GM12873 (cell line): ENCODE data around the gene HSBP1.

Experiments
- TF ChIP-seq, protein P1 (sequence below): IDR thresholded peaks from 2 replicates; pipeline ENCODE4 v1.5.1; 2012; ENCODE audit warnings: low read depth, mild to moderate bottlenecking, moderate library complexity, low read length, control low read depth; ENCODE audit not compliant: insufficient read depth; ENCODE audit errors: missing control alignments

HSBP1 gene

DNA sequence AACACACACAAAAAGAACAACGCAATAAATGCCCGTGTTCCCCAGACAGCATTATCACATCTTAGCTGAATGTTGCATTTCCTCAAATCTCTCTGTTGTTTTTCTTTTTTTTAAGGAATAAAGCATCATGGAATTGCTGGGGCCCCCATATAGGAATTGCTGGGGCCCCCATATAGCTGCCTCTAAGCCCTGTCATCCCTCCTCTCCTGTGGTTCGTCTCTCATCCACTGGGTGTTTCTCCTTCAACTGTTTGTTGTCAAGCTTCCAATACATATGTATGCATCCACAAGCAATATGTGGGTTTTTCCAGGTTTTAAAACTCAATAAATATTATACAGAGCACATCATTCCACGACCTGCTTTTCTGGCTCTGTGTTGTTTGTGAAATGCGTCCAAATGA, 43.2 kb downstream of the HSBP1 start:
- TF ChIP-seq, protein P1, sequence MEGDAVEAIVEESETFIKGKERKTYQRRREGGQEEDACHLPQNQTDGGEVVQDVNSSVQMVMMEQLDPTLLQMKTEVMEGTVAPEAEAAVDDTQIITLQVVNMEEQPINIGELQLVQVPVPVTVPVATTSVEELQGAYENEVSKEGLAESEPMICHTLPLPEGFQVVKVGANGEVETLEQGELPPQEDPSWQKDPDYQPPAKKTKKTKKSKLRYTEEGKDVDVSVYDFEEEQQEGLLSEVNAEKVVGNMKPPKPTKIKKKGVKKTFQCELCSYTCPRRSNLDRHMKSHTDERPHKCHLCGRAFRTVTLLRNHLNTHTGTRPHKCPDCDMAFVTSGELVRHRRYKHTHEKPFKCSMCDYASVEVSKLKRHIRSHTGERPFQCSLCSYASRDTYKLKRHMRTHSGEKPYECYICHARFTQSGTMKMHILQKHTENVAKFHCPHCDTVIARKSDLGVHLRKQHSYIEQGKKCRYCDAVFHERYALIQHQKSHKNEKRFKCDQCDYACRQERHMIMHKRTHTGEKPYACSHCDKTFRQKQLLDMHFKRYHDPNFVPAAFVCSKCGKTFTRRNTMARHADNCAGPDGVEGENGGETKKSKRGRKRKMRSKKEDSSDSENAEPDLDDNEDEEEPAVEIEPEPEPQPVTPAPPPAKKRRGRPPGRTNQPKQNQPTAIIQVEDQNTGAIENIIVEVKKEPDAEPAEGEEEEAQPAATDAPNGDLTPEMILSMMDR = no peak

DNA sequence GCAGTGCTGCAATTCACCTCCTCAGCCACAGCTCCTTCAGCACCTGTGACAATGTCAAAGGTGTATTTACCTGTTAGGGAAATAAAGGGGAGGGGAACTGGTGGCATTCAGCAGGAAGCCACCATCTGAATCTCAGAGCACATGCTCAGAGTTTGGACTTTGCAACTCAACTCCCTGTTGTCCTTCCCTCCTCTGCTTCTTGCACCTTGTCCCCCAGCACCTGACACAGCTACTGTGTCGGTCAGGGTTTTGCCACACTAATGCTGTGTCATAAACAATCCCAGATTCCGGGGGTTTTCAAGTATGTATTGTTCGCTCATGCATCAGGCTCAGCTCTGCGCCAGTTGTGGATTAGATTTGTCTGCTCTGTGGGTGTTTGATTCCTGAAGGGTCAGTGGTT, 43.7 kb downstream of the HSBP1 start:
- TF ChIP-seq, protein P1 = no peak

DNA sequence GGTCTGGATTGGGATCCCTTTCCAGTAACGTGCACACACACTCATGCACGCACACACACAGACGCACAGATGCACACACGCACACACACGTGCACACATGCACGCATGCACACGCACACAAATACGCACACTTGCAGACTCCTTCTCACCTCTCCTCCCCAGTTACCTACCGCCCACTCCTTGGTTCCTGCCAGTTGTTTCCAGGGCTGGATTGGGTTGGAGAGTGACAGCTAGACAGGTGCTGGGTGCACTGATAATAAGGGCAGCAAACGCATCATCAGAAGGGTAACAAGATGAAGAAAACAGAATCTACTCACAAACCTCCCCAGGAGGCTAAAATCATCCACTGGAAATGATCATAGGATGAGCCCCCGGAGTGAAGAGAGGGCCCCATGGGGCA, 45.0 kb downstream of the HSBP1 start:
- TF ChIP-seq, protein P1 = no peak

DNA sequence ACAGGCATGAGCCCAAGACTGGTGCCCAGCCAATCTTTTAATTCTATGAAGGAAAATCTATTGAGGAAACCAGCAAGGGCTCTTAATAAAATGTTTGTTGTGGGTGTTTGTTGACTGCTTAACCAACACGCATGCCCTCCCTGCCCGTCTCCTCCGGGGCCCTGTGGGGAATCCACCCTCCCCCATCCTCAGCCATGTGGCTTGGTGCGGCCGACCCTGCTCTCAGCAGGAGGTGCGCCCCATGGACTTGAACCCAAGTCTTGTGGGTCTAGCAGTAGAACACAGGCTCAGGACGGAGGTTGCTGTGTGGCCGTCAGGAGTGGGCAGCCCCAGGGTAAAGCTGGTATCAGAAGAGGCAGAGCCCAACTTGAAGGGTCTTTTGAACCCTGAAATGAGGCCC, 46.1 kb downstream of the HSBP1 start:
- TF ChIP-seq, protein P1 = no peak

DNA sequence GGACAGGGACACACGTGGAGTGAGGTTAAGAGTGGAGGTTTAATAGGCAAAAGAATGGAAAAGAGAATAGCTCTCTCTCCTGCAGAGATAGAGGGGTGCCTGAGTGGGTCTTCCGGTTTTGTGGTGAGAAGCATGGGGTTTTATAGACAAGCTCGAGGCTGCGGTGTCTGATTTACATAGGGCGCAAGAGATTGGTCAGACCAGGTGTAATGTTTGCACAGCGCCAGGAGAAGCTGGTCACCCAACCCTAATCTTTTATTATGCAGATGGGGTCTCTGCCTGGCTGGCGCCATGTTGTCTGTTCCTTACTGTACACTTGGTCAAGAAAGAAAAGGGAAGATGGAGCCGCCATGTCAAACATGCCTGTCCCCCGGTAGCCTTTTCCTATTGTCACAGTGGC, 46.6 kb downstream of the HSBP1 start:
- TF ChIP-seq, protein P1 = no peak

DNA sequence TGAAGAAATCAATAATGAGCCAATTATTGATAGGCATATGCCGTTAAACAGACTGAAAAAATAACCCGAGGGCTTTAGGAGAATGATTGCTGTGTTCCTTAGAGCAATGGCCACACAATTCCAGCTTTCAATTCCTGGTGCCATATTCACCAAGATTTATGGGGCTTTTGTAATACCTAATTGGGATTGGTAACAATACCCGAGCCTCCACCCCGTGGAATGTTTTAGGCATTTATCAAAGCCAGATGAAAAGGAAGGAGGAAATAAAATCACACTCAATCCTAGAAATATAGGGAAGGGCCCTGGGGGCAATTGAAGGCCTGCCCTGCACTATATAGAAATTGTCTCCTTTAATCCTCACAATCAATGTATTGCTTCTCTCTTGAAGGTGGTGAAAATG, 49.0 kb downstream of the HSBP1 start:
- TF ChIP-seq, protein P1 = no peak

DNA sequence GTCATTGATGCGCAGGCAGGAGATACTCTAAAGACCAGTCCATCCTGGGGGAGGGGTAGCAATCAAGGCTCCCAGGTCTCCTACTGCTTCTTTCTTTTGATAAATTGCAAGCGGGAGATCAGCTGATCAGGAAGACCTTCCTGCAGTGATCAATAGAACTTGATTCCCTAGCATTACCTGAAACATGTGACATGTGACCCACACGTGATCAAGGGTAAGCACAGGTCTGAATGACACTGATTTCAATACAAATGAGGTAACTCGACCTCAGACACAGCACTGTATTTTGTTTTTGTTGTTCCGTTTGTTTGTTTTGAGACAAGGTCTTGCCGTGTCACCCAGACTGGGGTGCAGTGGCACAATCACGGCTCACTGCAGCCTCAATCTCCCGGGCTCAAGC, 51.5 kb downstream of the HSBP1 start:
- TF ChIP-seq, protein P1 = no peak
